H1 (cell line): ENCODE measurements around the gene CIAO3. TPM values are rescaled to one million over a fixed set of nuclear protein-coding genes. Genes with fewer than 3 reads are reported as not detected.
A peak's percentile ranks its signal among the peaks of the same experiment; 100 is the strongest.

Experiments
- CBX5 ChIP-seq: fragments of 300-800, 300-1000 bp; sonication (generic); IDR thresholded peaks from 2 replicates; pipeline ENCODE4 v1.7.1; 2016; ENCODE audit warnings: antibody characterized with exemption, low read length, low read depth
- HDAC6 ChIP-seq: IDR thresholded peaks from one replicate; pipeline ENCODE4 v1.7.1; 2012; ENCODE audit warnings: low read depth, mild to moderate bottlenecking, inconsistent platforms, low read length, moderate library complexity
- NANOG ChIP-seq: IDR thresholded peaks from 2 replicates; pipeline ENCODE4 v1.6.1; 2011; ENCODE audit warnings: low read length, low read depth, mild to moderate bottlenecking, inconsistent platforms; ENCODE audit not compliant: insufficient read depth, poor library complexity, severe bottlenecking
- POU5F1 ChIP-seq: IDR thresholded peaks from 2 replicates; pipeline ENCODE4 v1.6.1; 2011; ENCODE audit warnings: low read depth, mild to moderate bottlenecking, low read length, moderate library complexity
- RFX5 ChIP-seq: IDR thresholded peaks from 2 replicates; pipeline ENCODE4 v1.6.1; 2011; ENCODE audit warnings: low read depth, low read length, improper control_type of control experiment, borderline replicate concordance
- SIN3A ChIP-seq, 2 experiments: IDR thresholded peaks in 1 of 2; conservative IDR thresholded peaks in 1 of 2; 2 replicates each; pipeline ENCODE4 v1.6.1; 2011 to 2012; ENCODE audit warnings: low read length in 2 of 2, improper control_type of control experiment in 1 of 2, low read depth in 1 of 2, mild to moderate bottlenecking in 1 of 2
- SP2 ChIP-seq: IDR thresholded peaks from 2 replicates; pipeline ENCODE4 v1.6.1; 2012; ENCODE audit warnings: mild to moderate bottlenecking, low read length, inconsistent platforms
- TBP ChIP-seq: IDR thresholded peaks from 2 replicates; pipeline ENCODE4 v1.6.1; 2011; ENCODE audit warnings: low read depth, low read length, improper control_type of control experiment
- YY1 ChIP-seq: IDR thresholded peaks from 2 replicates; pipeline ENCODE4 v1.6.1; 2011; ENCODE audit warnings: low read depth, mild to moderate bottlenecking, low read length
- polyA plus RNA-seq, 7 experiments: library from polyadenylated mRNA; depleted of rRNA in 3 of 7; stranded (reverse) in 5 of 7; unstranded in 2 of 7; fragments of >200 nt in 5 of 7; fragments of 200-250 nt in 2 of 7; gene quantifications; 1 replicate in 5 of 7; 2 replicates in 1 of 7; 4 replicates in 1 of 7; pipeline versions ENCODE4 v1.2.1 to v1.2.3, GENCODE V29; 2011 to 2013; ENCODE audit warnings: missing spikeins in 2 of 7, mixed read lengths in 2 of 7
- total RNA-seq: library from RNA; stranded (reverse); fragmentation: NEBNext Ultra II Directional; extraction: Animal tissue kit (Norgen Biotek cat#: 25700); gene quantifications from 2 replicates; pipeline ENCODE4 v1.2.1, GENCODE V29; 2021
- TF ChIP-seq, protein P1 (sequence below): fragments of 300-600 bp; sonication (generic); IDR thresholded peaks from 2 replicates; pipeline ENCODE4 v1.7.1; 2012; ENCODE audit warnings: low read length, moderate library complexity, mild to moderate bottlenecking, inconsistent platforms; ENCODE audit not compliant: insufficient replicate concordance

CIAO3 gene
- total and polyA plus RNA-seq, 2 of the 8 experiments (the other 6 are each of a cell fraction or from before 2014, with no cell fraction given), result 20.0 to 20.4 TPM

DNA sequence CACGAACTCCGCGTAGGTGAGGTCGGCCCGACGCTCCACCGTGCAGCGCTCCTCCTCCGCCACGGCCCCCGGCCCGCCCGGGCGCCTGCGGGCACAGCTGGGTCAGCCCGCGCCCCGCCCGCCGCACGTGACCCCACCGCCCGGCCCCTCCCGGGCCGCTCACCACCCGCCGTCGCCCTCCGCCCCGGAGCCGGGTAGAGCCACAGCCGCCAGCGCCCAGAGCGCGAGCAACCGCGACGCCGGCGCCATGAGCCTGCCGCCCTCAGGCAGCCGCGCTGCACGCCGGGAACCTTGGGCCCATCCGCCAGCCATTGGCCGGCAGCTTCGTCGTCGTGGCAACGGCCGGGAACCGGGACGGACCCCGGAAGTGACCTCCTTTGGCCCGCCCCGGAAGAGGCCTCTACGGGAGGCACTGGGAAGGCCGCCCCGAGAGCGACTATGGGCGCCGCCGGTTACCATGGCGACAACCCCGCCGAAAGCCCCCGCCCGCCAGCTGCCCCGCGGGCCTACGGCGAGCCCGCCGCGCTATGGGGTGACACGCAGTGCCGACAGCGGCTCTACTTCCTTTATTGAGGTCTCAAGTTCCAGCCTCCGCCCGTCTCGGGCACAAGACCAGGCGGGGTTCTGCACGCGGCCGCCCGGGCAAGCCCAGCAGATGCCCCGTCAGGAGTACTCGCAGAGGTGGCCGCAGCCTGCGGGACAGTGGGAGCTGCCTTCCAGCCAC, 56.6 kb downstream of the CIAO3 start, which contains the start of gene JMJD8 (continued):
- TF ChIP-seq, protein P1, sequence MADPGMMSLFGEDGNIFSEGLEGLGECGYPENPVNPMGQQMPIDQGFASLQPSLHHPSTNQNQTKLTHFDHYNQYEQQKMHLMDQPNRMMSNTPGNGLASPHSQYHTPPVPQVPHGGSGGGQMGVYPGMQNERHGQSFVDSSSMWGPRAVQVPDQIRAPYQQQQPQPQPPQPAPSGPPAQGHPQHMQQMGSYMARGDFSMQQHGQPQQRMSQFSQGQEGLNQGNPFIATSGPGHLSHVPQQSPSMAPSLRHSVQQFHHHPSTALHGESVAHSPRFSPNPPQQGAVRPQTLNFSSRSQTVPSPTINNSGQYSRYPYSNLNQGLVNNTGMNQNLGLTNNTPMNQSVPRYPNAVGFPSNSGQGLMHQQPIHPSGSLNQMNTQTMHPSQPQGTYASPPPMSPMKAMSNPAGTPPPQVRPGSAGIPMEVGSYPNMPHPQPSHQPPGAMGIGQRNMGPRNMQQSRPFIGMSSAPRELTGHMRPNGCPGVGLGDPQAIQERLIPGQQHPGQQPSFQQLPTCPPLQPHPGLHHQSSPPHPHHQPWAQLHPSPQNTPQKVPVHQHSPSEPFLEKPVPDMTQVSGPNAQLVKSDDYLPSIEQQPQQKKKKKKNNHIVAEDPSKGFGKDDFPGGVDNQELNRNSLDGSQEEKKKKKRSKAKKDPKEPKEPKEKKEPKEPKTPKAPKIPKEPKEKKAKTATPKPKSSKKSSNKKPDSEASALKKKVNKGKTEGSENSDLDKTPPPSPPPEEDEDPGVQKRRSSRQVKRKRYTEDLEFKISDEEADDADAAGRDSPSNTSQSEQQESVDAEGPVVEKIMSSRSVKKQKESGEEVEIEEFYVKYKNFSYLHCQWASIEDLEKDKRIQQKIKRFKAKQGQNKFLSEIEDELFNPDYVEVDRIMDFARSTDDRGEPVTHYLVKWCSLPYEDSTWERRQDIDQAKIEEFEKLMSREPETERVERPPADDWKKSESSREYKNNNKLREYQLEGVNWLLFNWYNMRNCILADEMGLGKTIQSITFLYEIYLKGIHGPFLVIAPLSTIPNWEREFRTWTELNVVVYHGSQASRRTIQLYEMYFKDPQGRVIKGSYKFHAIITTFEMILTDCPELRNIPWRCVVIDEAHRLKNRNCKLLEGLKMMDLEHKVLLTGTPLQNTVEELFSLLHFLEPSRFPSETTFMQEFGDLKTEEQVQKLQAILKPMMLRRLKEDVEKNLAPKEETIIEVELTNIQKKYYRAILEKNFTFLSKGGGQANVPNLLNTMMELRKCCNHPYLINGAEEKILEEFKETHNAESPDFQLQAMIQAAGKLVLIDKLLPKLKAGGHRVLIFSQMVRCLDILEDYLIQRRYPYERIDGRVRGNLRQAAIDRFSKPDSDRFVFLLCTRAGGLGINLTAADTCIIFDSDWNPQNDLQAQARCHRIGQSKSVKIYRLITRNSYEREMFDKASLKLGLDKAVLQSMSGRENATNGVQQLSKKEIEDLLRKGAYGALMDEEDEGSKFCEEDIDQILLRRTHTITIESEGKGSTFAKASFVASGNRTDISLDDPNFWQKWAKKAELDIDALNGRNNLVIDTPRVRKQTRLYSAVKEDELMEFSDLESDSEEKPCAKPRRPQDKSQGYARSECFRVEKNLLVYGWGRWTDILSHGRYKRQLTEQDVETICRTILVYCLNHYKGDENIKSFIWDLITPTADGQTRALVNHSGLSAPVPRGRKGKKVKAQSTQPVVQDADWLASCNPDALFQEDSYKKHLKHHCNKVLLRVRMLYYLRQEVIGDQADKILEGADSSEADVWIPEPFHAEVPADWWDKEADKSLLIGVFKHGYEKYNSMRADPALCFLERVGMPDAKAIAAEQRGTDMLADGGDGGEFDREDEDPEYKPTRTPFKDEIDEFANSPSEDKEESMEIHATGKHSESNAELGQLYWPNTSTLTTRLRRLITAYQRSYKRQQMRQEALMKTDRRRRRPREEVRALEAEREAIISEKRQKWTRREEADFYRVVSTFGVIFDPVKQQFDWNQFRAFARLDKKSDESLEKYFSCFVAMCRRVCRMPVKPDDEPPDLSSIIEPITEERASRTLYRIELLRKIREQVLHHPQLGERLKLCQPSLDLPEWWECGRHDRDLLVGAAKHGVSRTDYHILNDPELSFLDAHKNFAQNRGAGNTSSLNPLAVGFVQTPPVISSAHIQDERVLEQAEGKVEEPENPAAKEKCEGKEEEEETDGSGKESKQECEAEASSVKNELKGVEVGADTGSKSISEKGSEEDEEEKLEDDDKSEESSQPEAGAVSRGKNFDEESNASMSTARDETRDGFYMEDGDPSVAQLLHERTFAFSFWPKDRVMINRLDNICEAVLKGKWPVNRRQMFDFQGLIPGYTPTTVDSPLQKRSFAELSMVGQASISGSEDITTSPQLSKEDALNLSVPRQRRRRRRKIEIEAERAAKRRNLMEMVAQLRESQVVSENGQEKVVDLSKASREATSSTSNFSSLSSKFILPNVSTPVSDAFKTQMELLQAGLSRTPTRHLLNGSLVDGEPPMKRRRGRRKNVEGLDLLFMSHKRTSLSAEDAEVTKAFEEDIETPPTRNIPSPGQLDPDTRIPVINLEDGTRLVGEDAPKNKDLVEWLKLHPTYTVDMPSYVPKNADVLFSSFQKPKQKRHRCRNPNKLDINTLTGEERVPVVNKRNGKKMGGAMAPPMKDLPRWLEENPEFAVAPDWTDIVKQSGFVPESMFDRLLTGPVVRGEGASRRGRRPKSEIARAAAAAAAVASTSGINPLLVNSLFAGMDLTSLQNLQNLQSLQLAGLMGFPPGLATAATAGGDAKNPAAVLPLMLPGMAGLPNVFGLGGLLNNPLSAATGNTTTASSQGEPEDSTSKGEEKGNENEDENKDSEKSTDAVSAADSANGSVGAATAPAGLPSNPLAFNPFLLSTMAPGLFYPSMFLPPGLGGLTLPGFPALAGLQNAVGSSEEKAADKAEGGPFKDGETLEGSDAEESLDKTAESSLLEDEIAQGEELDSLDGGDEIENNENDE, result no peak
- no peak for TF ChIP-seq HDAC6
- peak; percentile 80 for TF ChIP-seq TBP
- TF ChIP-seq YY1, result peak; percentile 89
- peak; percentile 32; the same call in 1 of the 2 replicates for TF ChIP-seq SP2
- TF ChIP-seq RFX5, result no peak
- no peak for TF ChIP-seq NANOG
- TF ChIP-seq CBX5, result no peak
- TF ChIP-seq SIN3A (conservative IDR thresholded peaks at IDR 0.05 in 1 of 2, IDR thresholded peaks at IDR 0.05 in 1 of 2; ENCODE audit: low read depth in 1 of 2, low read length in 2 of 2), result peak in 1 of 2 experiments; percentile 96; a peak in 2 of 4 replicates
- no peak for TF ChIP-seq POU5F1
